CD4-positive, alpha-beta memory T cell (primary cell): ENCODE measurements around the gene GPR160. TPM values are rescaled to one million over a fixed set of nuclear protein-coding genes. Genes with fewer than 3 reads are reported as not detected.

Source experiments
- CTCF ChIA-PET: fragments of 350-600 bp; sonication (Branson Sonifier 250); formaldehyde crosslinking; loops from one replicate; lab custom pipeline; 2021; ENCODE audit warnings: inconsistent platforms; ENCODE audit not compliant: partially characterized antibody; lab: Charles Lee
- POLR2A ChIA-PET: fragments of 350-600 bp; sonication (Branson Sonifier 250); formaldehyde crosslinking; loops from one replicate; lab custom pipeline; 2021; ENCODE audit not compliant: partially characterized antibody; lab: Charles Lee
- DNase-seq, 5 donors: peaks; one replicate each; pipeline versions ENCODE4 v3.0.0 to v3.0.0-alpha.2; 2020 to 2022; ENCODE audit warnings: mixed read lengths in 1 of 5
- H3K27ac ChIP-seq: one replicate; pipeline ENCODE4 v1.7.0; 2013; ENCODE audit warnings: low read depth, low read length
- H3K27me3 ChIP-seq: 2 replicates; pipeline ENCODE4 v1.7.0; 2013; ENCODE audit warnings: mild to moderate bottlenecking, low read length, moderate library complexity; ENCODE audit not compliant: insufficient read depth
- H3K36me3 ChIP-seq: 2 replicates; pipeline ENCODE4 v1.7.0; 2013; ENCODE audit warnings: mild to moderate bottlenecking, low read length, moderate library complexity; ENCODE audit not compliant: insufficient read depth
- H3K4me1 ChIP-seq: 2 replicates; pipeline ENCODE4 v1.7.0; 2013; ENCODE audit warnings: mild to moderate bottlenecking, low read length, moderate library complexity; ENCODE audit not compliant: insufficient read depth
- H3K4me3 ChIP-seq, 2 donors: one replicate each; pipeline ENCODE4 v1.7.0; 2013; ENCODE audit warnings: low read length in 2 of 2, mild to moderate bottlenecking in 1 of 2
- H3K9me3 ChIP-seq, 2 donors: one replicate each; pipeline ENCODE4 v1.7.0; 2013; ENCODE audit warnings: low read length in 2 of 2, control low read depth in 1 of 2; ENCODE audit not compliant: control insufficient read depth in 1 of 2
- H3K27ac Mint-ChIP-seq, 7 donors: one replicate each; pipeline ENCODE4 v1.8.0; 2020 to 2021; ENCODE audit warnings: mixed read lengths in 7 of 7, mild to moderate bottlenecking in 6 of 7, inconsistent platforms in 3 of 7, moderate library complexity in 3 of 7
- H3K27me3 Mint-ChIP-seq, 2 donors: one replicate each; pipeline ENCODE4 v1.8.0; 2020 to 2021; ENCODE audit warnings: mixed read lengths in 2 of 2
- H3K36me3 Mint-ChIP-seq, 2 donors: one replicate each; pipeline ENCODE4 v1.8.0; 2020 to 2021; ENCODE audit warnings: mixed read lengths in 2 of 2, inconsistent platforms in 1 of 2, mild to moderate bottlenecking in 1 of 2
- H3K4me1 Mint-ChIP-seq, 4 donors: one replicate each; pipeline ENCODE4 v1.8.0; 2020 to 2021; ENCODE audit warnings: mixed read lengths in 4 of 4, mild to moderate bottlenecking in 1 of 4
- H3K4me3 Mint-ChIP-seq, 8 donors: one replicate each; pipeline ENCODE4 v1.8.0; 2020 to 2021; ENCODE audit warnings: mixed read lengths in 8 of 8, mild to moderate bottlenecking in 7 of 8, moderate library complexity in 6 of 8, inconsistent platforms in 3 of 8
- H3K9me3 Mint-ChIP-seq, 8 donors: one replicate each; pipeline ENCODE4 v1.8.0; 2020 to 2021; ENCODE audit warnings: mixed read lengths in 8 of 8, mild to moderate bottlenecking in 5 of 8, inconsistent platforms in 3 of 8, moderate library complexity in 1 of 8
- intact Hi-C: fragments of 100-400 bp; cut with micrococcal nuclease; formaldehyde crosslinking; loops from one replicate; pipeline ENCODE4 v1.15.1; 2023
- polyA plus RNA-seq, 2 donors: library from polyadenylated mRNA; unstranded; fragments of 300-500 nt; fragmentation: Illumina TruSeq; gene quantifications; one replicate each; pipeline ENCODE4 v1.2.3, GENCODE V29; 2021
- total RNA-seq, 2 experiments: library from RNA; stranded (reverse); gene quantifications; one replicate each; pipeline ENCODE4 v1.2.3, GENCODE V29; 2021

The GPR160 gene
- total and polyA plus RNA-seq, 4 experiments from 2014 or later, result 8.1 to 14.9 (median 12.4) TPM

- Histone ChIP-seq H3K36me3 (no peaks in the 10 kb centered on the region), H3K9me3 (no peaks in the 10 kb centered on the region), H3K27ac (no peak overlapping the region), H3K4me1 (peaks cover 9% of the 10 kb centered on the region), H3K27me3 (no peaks in the 10 kb centered on the region), H3K4me3 (no peak overlapping the region)
- DNase-seq, result no peak
- Mint-ChIP-seq H3K27ac (peak overlapping the region in 1 of 7 donors; percentile 49), H3K27me3 (no peaks in the 10 kb centered on the region), H3K36me3 (peaks cover 0 to 18% of the 10 kb centered on the region in 2 donors), H3K4me3 (no peak overlapping the region), H3K4me1 (peaks cover 9 to 15% (median 11%) of the 10 kb centered on the region in 4 donors), H3K9me3 (no peaks in the 10 kb centered on the region)
- intact Hi-C loops, result no loop called here
- ChIA-PET CTCF (interaction anchor here (1.3 kb wide), 1 partner anchor 16 kb away, joined by 3 read pairs; no protein-coding TSS in a partner anchor), POLR2A (no interaction called here)
These were observed 24.3 kb downstream of the GPR160 start for GRCh38 chr3:170062068-170062467.

- H3K4me1 Mint-ChIP-seq, result peaks cover 6 to 9% (median 7%) of the 10 kb centered on the region in 4 donors
- H3K27ac Mint-ChIP-seq, result no peak overlapping the region
- ChIA-PET POLR2A (no interaction called here), CTCF (interaction anchor here (0.7 to 1.3 kb wide), 2 partner anchors 15 to 91 kb away, joined by 3 read pairs; no protein-coding TSS in a partner anchor)
- H3K4me3 Mint-ChIP-seq, result no peak overlapping the region
- H3K27me3 Mint-ChIP-seq, result no peaks in the 10 kb centered on the region
- H3K36me3 ChIP-seq, result no peaks in the 10 kb centered on the region
- no peaks in the 10 kb centered on the region for H3K9me3 ChIP-seq
- H3K4me1 ChIP-seq, result peaks cover 6% of the 10 kb centered on the region
- H3K4me3 ChIP-seq, result no peak overlapping the region
- no peak overlapping the region for H3K27ac ChIP-seq
- H3K27me3 ChIP-seq, result no peaks in the 10 kb centered on the region
- no peaks in the 10 kb centered on the region for H3K9me3 Mint-ChIP-seq
- H3K36me3 Mint-ChIP-seq, result peaks cover 0 to 18% of the 10 kb centered on the region in 2 donors
- intact Hi-C loops, result no loop called here
- no peak for DNase-seq
These were observed 25.0 kb downstream of the GPR160 start for GRCh38 chr3:170062769-170063168.

GRCh38 chr3:170063691-170064090, 25.9 kb downstream of the GPR160 start:
- H3K4me3 Mint-ChIP-seq, result no peak overlapping the region
- Histone ChIP-seq H3K9me3 (no peaks in the 10 kb centered on the region), H3K27ac (no peak overlapping the region), H3K4me3 (no peak overlapping the region), H3K27me3 (no peaks in the 10 kb centered on the region), H3K36me3 (no peaks in the 10 kb centered on the region), H3K4me1 (no peaks in the 10 kb centered on the region)
- ChIA-PET POLR2A (no interaction called here), CTCF (no interaction called here)
- H3K36me3 Mint-ChIP-seq, result peaks cover 0 to 21% of the 10 kb centered on the region in 2 donors
- no peak for DNase-seq
- no peaks in the 10 kb centered on the region for H3K9me3 Mint-ChIP-seq
- no peak overlapping the region for H3K27ac Mint-ChIP-seq
- peaks cover 0 to 1% (median 0%) of the 10 kb centered on the region in 4 donors for H3K4me1 Mint-ChIP-seq
- H3K27me3 Mint-ChIP-seq, result no peaks in the 10 kb centered on the region
- intact Hi-C loops, result no loop called here

DNA sequence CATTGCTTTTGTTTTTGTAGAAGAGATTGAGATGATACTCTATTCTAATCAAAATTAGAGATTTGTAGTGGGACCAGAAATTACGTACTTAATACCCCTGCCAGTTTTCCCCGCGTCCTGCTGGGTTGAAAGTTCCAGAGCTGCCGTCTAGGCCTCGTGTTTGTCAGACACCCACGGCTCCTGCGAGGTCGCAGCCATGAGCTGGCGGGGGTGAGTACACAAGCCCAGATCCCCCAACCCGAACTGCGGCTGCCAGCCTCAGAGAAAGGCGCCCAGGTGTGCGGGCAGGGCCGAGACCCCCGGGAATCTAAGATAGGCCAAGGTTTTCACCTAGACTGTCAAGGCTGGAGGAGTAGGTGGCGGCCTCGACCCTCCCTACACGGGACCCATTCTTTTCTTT, 26.3 kb downstream of the GPR160 start:
- Mint-ChIP-seq H3K4me1 (peaks cover 0 to 1% (median 0%) of the 10 kb centered on the region in 4 donors), H3K27ac (no peak overlapping the region), H3K27me3 (no peaks in the 10 kb centered on the region), H3K9me3 (no peaks in the 10 kb centered on the region), H3K36me3 (peaks cover 0 to 21% of the 10 kb centered on the region in 2 donors), H3K4me3 (no peak overlapping the region)
- DNase-seq, result no peak
- Histone ChIP-seq H3K4me1 (no peaks in the 10 kb centered on the region), H3K36me3 (no peaks in the 10 kb centered on the region), H3K27ac (no peak overlapping the region), H3K27me3 (no peaks in the 10 kb centered on the region), H3K9me3 (no peaks in the 10 kb centered on the region), H3K4me3 (no peak overlapping the region)
- ChIA-PET CTCF (no interaction called here), POLR2A (no interaction called here)
- intact Hi-C loops, result no loop called here

GRCh38 chr3:170075441-170076091, 37.8 kb downstream of the GPR160 start:
- intact Hi-C loops, result no loop called here
- POLR2A ChIA-PET, result no interaction called here
- Mint-ChIP-seq H3K9me3 (peaks cover 0 to 8% (median 0%) of the 10 kb centered on the region in 8 donors), H3K27ac (peak overlapping the region in 1 of 7 donors; percentile 33), H3K27me3 (no peaks in the 10 kb centered on the region), H3K4me3 (no peak overlapping the region), H3K4me1 (peaks cover 0 to 5% (median 1%) of the 10 kb centered on the region in 4 donors), H3K36me3 (peaks cover 9 to 12% of the 10 kb centered on the region in 2 donors)
- no peaks in the 10 kb centered on the region for H3K36me3 ChIP-seq
- H3K4me3 ChIP-seq, result no peak overlapping the region
- H3K27ac ChIP-seq, result no peak overlapping the region
- H3K27me3 ChIP-seq, result no peaks in the 10 kb centered on the region
- DNase-seq, result no peak
- no peaks in the 10 kb centered on the region for H3K4me1 ChIP-seq
- CTCF ChIA-PET, result no interaction called here
- H3K9me3 ChIP-seq, result no peaks in the 10 kb centered on the region

DNA sequence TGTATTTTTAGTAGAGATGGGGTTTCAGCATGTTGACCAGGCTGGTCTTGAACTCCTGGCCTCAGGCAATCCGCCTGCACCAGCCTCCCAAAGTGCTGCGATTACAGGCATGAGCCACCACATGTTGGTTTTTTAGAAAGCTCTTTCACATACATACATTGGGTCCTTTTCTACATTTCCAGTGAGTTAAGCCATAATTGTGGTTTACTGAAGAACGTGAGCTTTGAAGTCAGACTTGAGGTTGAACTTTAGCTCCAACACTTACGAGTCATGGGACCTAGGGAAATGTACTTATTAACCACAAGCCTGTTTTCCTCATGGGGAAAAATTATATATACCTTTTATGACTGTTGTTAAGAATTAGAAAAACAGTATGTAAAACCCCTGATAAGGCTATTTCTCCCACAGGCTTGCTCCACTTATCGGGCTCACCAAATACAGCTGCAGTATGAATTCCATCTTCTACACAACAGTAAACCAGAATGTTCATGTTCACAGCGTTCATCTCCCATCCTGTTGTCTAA, 39.0 kb downstream of the GPR160 start:
- CTCF ChIA-PET, result interaction anchor here (1.5 kb wide), 1 partner anchor 14 kb away, joined by 3 read pairs; no protein-coding TSS in a partner anchor
- Mint-ChIP-seq H3K4me3 (no peak overlapping the region), H3K36me3 (peaks cover 13 to 19% of the 10 kb centered on the region in 2 donors)

DNA sequence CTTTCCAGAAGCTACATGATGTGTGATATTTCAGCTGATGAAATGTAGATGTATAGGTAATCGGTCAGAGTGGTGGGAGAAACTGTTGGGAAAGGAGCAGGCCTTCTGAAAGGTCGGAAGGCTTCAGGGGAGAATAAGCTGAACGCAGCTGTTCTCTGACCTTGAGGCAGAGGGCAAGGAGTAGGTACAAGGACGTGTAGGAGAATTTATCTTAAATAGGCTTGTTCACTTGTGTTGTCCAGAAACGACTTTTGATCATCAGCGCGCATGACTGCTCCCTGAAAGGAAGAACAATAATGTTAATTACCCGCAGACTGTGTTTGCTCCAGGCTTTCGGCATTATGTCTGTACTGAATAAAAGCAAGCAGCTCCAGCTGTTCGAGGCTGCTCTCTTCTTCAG, 39.6 kb downstream of the GPR160 start:
- peak overlapping the region in 1 of 7 donors; percentile 2 for H3K27ac Mint-ChIP-seq
- no peaks in the 10 kb centered on the region for H3K27me3 ChIP-seq
- H3K9me3 ChIP-seq, result no peaks in the 10 kb centered on the region
- no peaks in the 10 kb centered on the region for H3K36me3 ChIP-seq
- H3K9me3 Mint-ChIP-seq, result peaks cover 0 to 3% (median 0%) of the 10 kb centered on the region in 8 donors
- no peak overlapping the region for H3K27ac ChIP-seq
- POLR2A ChIA-PET, result no interaction called here
- H3K36me3 Mint-ChIP-seq, result peaks cover 13 to 18% of the 10 kb centered on the region in 2 donors
- no peak for DNase-seq
- H3K4me1 ChIP-seq, result no peaks in the 10 kb centered on the region
- H3K4me3 ChIP-seq, result no peak overlapping the region
- intact Hi-C loops, result no loop called here
- CTCF ChIA-PET, result interaction anchor here (0.7 to 1.5 kb wide), 2 partner anchors 15 to 38 kb away, joined by 3 read pairs; no protein-coding TSS in a partner anchor
- peaks cover 0 to 5% (median 1%) of the 10 kb centered on the region in 4 donors for H3K4me1 Mint-ChIP-seq
- no peak overlapping the region for H3K4me3 Mint-ChIP-seq
- H3K27me3 Mint-ChIP-seq, result no peaks in the 10 kb centered on the region

More for the DNA sequence above, 39.0 kb downstream of the GPR160 start:
- Histone ChIP-seq H3K9me3 (no peaks in the 10 kb centered on the region), H3K4me3 (no peak overlapping the region), H3K36me3 (no peaks in the 10 kb centered on the region), H3K27ac (no peak overlapping the region), H3K4me1 (no peaks in the 10 kb centered on the region), H3K27me3 (no peaks in the 10 kb centered on the region)
- POLR2A ChIA-PET, result no interaction called here
- Mint-ChIP-seq H3K9me3 (peaks cover 0 to 4% (median 0%) of the 10 kb centered on the region in 8 donors), H3K4me1 (peaks cover 0 to 5% (median 1%) of the 10 kb centered on the region in 4 donors), H3K27me3 (no peaks in the 10 kb centered on the region), H3K27ac (no peak overlapping the region)
- intact Hi-C loops, result no loop called here
- DNase-seq, result no peak
